ENCODE data around the gene KCTD7.
"Not testable (repeated sequence)": the region's sequence is repeated elsewhere in the genome, so short reads cannot be mapped to it uniquely, and the experiment has no call there.

GRCh38 chr7:66582816-66583489 is 45.7 kb upstream of the KCTD7 start:
- TF ChIP-seq EZH2phosphoT487, CTCF (IDR thresholded peaks at IDR 0.05): not testable (repeated sequence)

All from neural progenitor cell (in vitro differentiated cells).